DMS114 treated with DMSO at 0.1 percent for 48 hours (cell line): ENCODE measurements around the gene RNF167.

ENCODE experiments used
- DNase-seq: peaks from one replicate; lab custom pipeline; 2025; ENCODE audit not compliant: unreplicated experiment; lab: John Stamatoyannopoulos, UW

Gene RNF167

GRCh38 chr17:4973256-4974114 is 33.4 kb downstream of the RNF167 start:
- no peak for DNase-seq

GRCh38 chr17:4974115-4974670 is 34.1 kb downstream of the RNF167 start:
- no peak for DNase-seq

GRCh38 chr17:4978726-4979125 is 38.7 kb downstream of the RNF167 start:
- no peak for DNase-seq

GRCh38 chr17:4980644-4981216 is 40.7 kb downstream of the RNF167 start:
- peak; percentile 17 for DNase-seq

- no peak for DNase-seq
Observed at GRCh38 chr17:4982305-4982704, 42.2 kb downstream of the RNF167 start.

- no peak for DNase-seq
Observed at GRCh38 chr17:4986403-4986802, 46.3 kb downstream of the RNF167 start.

- peak; percentile 61 for DNase-seq
Observed at GRCh38 chr17:4986951-4987766, 47.1 kb downstream of the RNF167 start, which contains the start of gene CAMTA2. CAMTA2 (minus strand) TSS chr17:4987675; CDS start chr17:4986222, 1,453 bp downstream.

GRCh38 chr17:4987767-4988567 is 47.9 kb downstream of the RNF167 start:
- no peak for DNase-seq

GRCh38 chr17:4994081-4994595 is 54.1 kb downstream of the RNF167 start:
- no peak for DNase-seq
